Ishikawa (cell line): ENCODE results near the gene TXNDC9.

Source experiments
- EP300 ChIP-seq: IDR thresholded peaks from 2 replicates; pipeline ENCODE4 v1.6.1; 2012; ENCODE audit warnings: borderline replicate concordance
- YY1 ChIP-seq: IDR thresholded peaks from 2 replicates; pipeline ENCODE4 v1.6.1; 2012; ENCODE audit warnings: low read depth
- TF ChIP-seq, protein P1 (sequence below): IDR thresholded peaks from 2 replicates; pipeline ENCODE4 v1.6.1; 2012

GRCh38 chr2:99348173-99348572 lies 12.0 kb upstream of the TXNDC9 start:
- TF ChIP-seq, protein P1, sequence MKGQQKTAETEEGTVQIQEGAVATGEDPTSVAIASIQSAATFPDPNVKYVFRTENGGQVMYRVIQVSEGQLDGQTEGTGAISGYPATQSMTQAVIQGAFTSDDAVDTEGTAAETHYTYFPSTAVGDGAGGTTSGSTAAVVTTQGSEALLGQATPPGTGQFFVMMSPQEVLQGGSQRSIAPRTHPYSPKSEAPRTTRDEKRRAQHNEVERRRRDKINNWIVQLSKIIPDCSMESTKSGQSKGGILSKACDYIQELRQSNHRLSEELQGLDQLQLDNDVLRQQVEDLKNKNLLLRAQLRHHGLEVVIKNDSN, result no peak
- TF ChIP-seq YY1 (no peak), EP300 (no peak)
